Measurements from ENCODE around the gene EDRF1.

The EDRF1 gene

GRCh38 chr10:125779403-125780327, 60.2 kb downstream of the EDRF1 start:
- no peak for DNase-seq (ENCODE audit: low read depth)
- TF ChIP-seq CTCF (conservative IDR thresholded peaks at IDR 0.05; ENCODE audit: control insufficient read depth, insufficient read depth, low read depth, low read length), result no peak
- H3K4me3 ChIP-seq (ENCODE audit: control insufficient read depth, low read depth, low read length), result no peak overlapping the region

GRCh38 chr10:125781374-125781773, 61.9 kb downstream of the EDRF1 start:
- H3K4me3 ChIP-seq (ENCODE audit: control insufficient read depth, low read depth, low read length), result no peak overlapping the region
- no peak for TF ChIP-seq CTCF (conservative IDR thresholded peaks at IDR 0.05; ENCODE audit: control insufficient read depth, insufficient read depth, low read depth, low read length)
- no peak for DNase-seq (ENCODE audit: low read depth)

- H3K4me3 ChIP-seq (ENCODE audit: control insufficient read depth, low read depth, low read length), result no peak overlapping the region
- TF ChIP-seq CTCF (conservative IDR thresholded peaks at IDR 0.05; ENCODE audit: control insufficient read depth, insufficient read depth, low read depth, low read length), result no peak
- DNase-seq (ENCODE audit: low read depth), result no peak
These were observed 62.5 kb downstream of the EDRF1 start for GRCh38 chr10:125782054-125782453.

GRCh38 chr10:125782616-125783015, 63.1 kb downstream of the EDRF1 start:
- peak; percentile 6 for DNase-seq (ENCODE audit: low read depth)
- H3K4me3 ChIP-seq (ENCODE audit: control insufficient read depth, low read depth, low read length), result no peak overlapping the region
- no peak for TF ChIP-seq CTCF (conservative IDR thresholded peaks at IDR 0.05; ENCODE audit: control insufficient read depth, insufficient read depth, low read depth, low read length)

GRCh38 chr10:125783408-125783807, 63.9 kb downstream of the EDRF1 start:
- no peak for DNase-seq (ENCODE audit: low read depth)
- no peak for TF ChIP-seq CTCF (conservative IDR thresholded peaks at IDR 0.05; ENCODE audit: control insufficient read depth, insufficient read depth, low read depth, low read length)
- no peak overlapping the region for H3K4me3 ChIP-seq (ENCODE audit: control insufficient read depth, low read depth, low read length)

- H3K4me3 ChIP-seq (ENCODE audit: control insufficient read depth, low read depth, low read length), result no peak overlapping the region
- DNase-seq (ENCODE audit: low read depth), result no peak
- TF ChIP-seq CTCF (conservative IDR thresholded peaks at IDR 0.05; ENCODE audit: control insufficient read depth, insufficient read depth, low read depth, low read length), result no peak
These were observed 64.4 kb downstream of the EDRF1 start for GRCh38 chr10:125783957-125784356.

All from fibroblast of mammary gland (primary cell).